ENCODE measurements around the gene RFC3. TPM values are rescaled to one million over a fixed set of nuclear protein-coding genes. Genes with fewer than 3 reads are reported as not detected.

Gene RFC3
- total and polyA plus RNA-seq, 2 of the 13 experiments (the other 11 are each of a cell fraction or from before 2014, with no cell fraction given), result 16.0 to 55.7 TPM

GRCh38 chr13:33873251-33873908, 55.4 kb downstream of the RFC3 start (continued):
- TF ChIP-seq, protein P1, sequence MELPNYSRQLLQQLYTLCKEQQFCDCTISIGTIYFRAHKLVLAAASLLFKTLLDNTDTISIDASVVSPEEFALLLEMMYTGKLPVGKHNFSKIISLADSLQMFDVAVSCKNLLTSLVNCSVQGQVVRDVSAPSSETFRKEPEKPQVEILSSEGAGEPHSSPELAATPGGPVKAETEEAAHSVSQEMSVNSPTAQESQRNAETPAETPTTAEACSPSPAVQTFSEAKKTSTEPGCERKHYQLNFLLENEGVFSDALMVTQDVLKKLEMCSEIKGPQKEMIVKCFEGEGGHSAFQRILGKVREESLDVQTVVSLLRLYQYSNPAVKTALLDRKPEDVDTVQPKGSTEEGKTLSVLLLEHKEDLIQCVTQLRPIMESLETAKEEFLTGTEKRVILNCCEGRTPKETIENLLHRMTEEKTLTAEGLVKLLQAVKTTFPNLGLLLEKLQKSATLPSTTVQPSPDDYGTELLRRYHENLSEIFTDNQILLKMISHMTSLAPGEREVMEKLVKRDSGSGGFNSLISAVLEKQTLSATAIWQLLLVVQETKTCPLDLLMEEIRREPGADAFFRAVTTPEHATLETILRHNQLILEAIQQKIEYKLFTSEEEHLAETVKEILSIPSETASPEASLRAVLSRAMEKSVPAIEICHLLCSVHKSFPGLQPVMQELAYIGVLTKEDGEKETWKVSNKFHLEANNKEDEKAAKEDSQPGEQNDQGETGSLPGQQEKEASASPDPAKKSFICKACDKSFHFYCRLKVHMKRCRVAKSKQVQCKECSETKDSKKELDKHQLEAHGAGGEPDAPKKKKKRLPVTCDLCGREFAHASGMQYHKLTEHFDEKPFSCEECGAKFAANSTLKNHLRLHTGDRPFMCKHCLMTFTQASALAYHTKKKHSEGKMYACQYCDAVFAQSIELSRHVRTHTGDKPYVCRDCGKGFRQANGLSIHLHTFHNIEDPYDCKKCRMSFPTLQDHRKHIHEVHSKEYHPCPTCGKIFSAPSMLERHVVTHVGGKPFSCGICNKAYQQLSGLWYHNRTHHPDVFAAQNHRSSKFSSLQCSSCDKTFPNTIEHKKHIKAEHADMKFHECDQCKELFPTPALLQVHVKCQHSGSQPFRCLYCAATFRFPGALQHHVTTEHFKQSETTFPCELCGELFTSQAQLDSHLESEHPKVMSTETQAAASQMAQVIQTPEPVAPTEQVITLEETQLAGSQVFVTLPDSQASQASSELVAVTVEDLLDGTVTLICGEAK (IDR thresholded peaks at IDR 0.05), result no peak
- TF ChIP-seq, protein P1 (CRISPR knock-in tag; IDR thresholded peaks at IDR 0.05), result no peak
- TF ChIP-seq, protein P2, sequence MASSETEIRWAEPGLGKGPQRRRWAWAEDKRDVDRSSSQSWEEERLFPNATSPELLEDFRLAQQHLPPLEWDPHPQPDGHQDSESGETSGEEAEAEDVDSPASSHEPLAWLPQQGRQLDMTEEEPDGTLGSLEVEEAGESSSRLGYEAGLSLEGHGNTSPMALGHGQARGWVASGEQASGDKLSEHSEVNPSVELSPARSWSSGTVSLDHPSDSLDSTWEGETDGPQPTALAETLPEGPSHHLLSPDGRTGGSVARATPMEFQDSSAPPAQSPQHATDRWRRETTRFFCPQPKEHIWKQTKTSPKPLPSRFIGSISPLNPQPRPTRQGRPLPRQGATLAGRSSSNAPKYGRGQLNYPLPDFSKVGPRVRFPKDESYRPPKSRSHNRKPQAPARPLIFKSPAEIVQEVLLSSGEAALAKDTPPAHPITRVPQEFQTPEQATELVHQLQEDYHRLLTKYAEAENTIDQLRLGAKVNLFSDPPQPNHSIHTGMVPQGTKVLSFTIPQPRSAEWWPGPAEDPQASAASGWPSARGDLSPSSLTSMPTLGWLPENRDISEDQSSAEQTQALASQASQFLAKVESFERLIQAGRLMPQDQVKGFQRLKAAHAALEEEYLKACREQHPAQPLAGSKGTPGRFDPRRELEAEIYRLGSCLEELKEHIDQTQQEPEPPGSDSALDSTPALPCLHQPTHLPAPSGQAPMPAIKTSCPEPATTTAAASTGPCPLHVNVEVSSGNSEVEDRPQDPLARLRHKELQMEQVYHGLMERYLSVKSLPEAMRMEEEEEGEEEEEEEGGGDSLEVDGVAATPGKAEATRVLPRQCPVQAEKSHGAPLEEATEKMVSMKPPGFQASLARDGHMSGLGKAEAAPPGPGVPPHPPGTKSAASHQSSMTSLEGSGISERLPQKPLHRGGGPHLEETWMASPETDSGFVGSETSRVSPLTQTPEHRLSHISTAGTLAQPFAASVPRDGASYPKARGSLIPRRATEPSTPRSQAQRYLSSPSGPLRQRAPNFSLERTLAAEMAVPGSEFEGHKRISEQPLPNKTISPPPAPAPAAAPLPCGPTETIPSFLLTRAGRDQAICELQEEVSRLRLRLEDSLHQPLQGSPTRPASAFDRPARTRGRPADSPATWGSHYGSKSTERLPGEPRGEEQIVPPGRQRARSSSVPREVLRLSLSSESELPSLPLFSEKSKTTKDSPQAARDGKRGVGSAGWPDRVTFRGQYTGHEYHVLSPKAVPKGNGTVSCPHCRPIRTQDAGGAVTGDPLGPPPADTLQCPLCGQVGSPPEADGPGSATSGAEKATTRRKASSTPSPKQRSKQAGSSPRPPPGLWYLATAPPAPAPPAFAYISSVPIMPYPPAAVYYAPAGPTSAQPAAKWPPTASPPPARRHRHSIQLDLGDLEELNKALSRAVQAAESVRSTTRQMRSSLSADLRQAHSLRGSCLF (CRISPR knock-in tag; IDR thresholded peaks at IDR 0.05; ENCODE audit: borderline replicate concordance), result no peak
- TF ChIP-seq CEBPB (IDR thresholded peaks at IDR 0.05; ENCODE audit: borderline replicate concordance, low read depth, low read length), result no peak
- no peak for TF ChIP-seq TIGD3 (CRISPR knock-in tag; IDR thresholded peaks at IDR 0.05; ENCODE audit: borderline replicate concordance)
- TF ChIP-seq SSRP1 (CRISPR knock-in tag; IDR thresholded peaks at IDR 0.05), result no peak
- TF ChIP-seq ARID5B (CRISPR knock-in tag; IDR thresholded peaks at IDR 0.05), result peak; percentile 82
- TF ChIP-seq POGZ (CRISPR knock-in tag; IDR thresholded peaks at IDR 0.05), result peak; percentile 44; the same call in 1 of the 2 replicates
- no peak for TF ChIP-seq ZNF225 (CRISPR knock-in tag; IDR thresholded peaks at IDR 0.05)
